ENCODE results near the gene ALMS1.
"Not testable (repeated sequence)": the region's sequence is repeated elsewhere in the genome, so short reads cannot be mapped to it uniquely, and the experiment has no call there.

ALMS1 gene

GRCh38 chr2:73614105-73614504 is 228.5 kb downstream of the ALMS1 start:
- Histone ChIP-seq H3K4me3 (ENCODE audit: low read depth, low read length) (no peak overlapping the region), H3K27ac (ENCODE audit: low read depth, low read length) (no peak overlapping the region), H3K4me1 (ENCODE audit: control insufficient read depth, insufficient read depth, low read length, unreplicated experiment) (peaks cover 8% of the 10 kb centered on the region), H3K36me3 (ENCODE audit: insufficient read depth, low read length) (no peaks in the 10 kb centered on the region), H3K27me3 (ENCODE audit: insufficient read depth, low read length) (no peaks in the 10 kb centered on the region), H2AFZ (ENCODE audit: low read length, unreplicated experiment) (no peak overlapping the region), H3K79me2 (ENCODE audit: control insufficient read depth, insufficient read depth, low read length, unreplicated experiment) (no peaks in the 10 kb centered on the region)

- Histone ChIP-seq H3K4me1 (ENCODE audit: control insufficient read depth, insufficient read depth, low read length, unreplicated experiment) (peaks cover 8% of the 10 kb centered on the region), H2AFZ (ENCODE audit: low read length, unreplicated experiment) (no peak overlapping the region), H3K4me3 (ENCODE audit: low read depth, low read length) (no peak overlapping the region), H3K79me2 (ENCODE audit: control insufficient read depth, insufficient read depth, low read length, unreplicated experiment) (no peaks in the 10 kb centered on the region), H3K36me3 (ENCODE audit: insufficient read depth, low read length) (no peaks in the 10 kb centered on the region), H3K27ac (ENCODE audit: low read depth, low read length) (no peak overlapping the region), H3K27me3 (ENCODE audit: insufficient read depth, low read length) (no peaks in the 10 kb centered on the region)
Observed at GRCh38 chr2:73614997-73615396, 229.4 kb downstream of the ALMS1 start.

- not testable (repeated sequence) for H3K4me1 ChIP-seq (ENCODE audit: control insufficient read depth, insufficient read depth, low read length, unreplicated experiment); H3K36me3 ChIP-seq (ENCODE audit: insufficient read depth, low read length); H3K4me3 ChIP-seq (ENCODE audit: low read depth, low read length); H3K79me2 ChIP-seq (ENCODE audit: control insufficient read depth, insufficient read depth, low read length, unreplicated experiment); H3K27me3 ChIP-seq (ENCODE audit: insufficient read depth, low read length); H3K27ac ChIP-seq (ENCODE audit: low read depth, low read length); H2AFZ ChIP-seq (ENCODE audit: low read length, unreplicated experiment)
Observed at GRCh38 chr2:73619925-73620324, 234.3 kb downstream of the ALMS1 start.

- H3K4me1 ChIP-seq (ENCODE audit: control insufficient read depth, insufficient read depth, low read length, unreplicated experiment); H3K79me2 ChIP-seq (ENCODE audit: control insufficient read depth, insufficient read depth, low read length, unreplicated experiment); H3K27ac ChIP-seq (ENCODE audit: low read depth, low read length); H3K4me3 ChIP-seq (ENCODE audit: low read depth, low read length); H3K27me3 ChIP-seq (ENCODE audit: insufficient read depth, low read length); H2AFZ ChIP-seq (ENCODE audit: low read length, unreplicated experiment); H3K36me3 ChIP-seq (ENCODE audit: insufficient read depth, low read length): not testable (repeated sequence)
Observed at GRCh38 chr2:73624036-73624435, 238.4 kb downstream of the ALMS1 start.

GRCh38 chr2:73624625-73625024 is 239.0 kb downstream of the ALMS1 start:
- H3K4me1 ChIP-seq (ENCODE audit: control insufficient read depth, insufficient read depth, low read length, unreplicated experiment): not testable (repeated sequence)

GRCh38 chr2:73626237-73626636 is 240.6 kb downstream of the ALMS1 start:
- not testable (repeated sequence) for H3K4me3 ChIP-seq (ENCODE audit: low read depth, low read length); H2AFZ ChIP-seq (ENCODE audit: low read length, unreplicated experiment); H3K36me3 ChIP-seq (ENCODE audit: insufficient read depth, low read length); H3K4me1 ChIP-seq (ENCODE audit: control insufficient read depth, insufficient read depth, low read length, unreplicated experiment); H3K79me2 ChIP-seq (ENCODE audit: control insufficient read depth, insufficient read depth, low read length, unreplicated experiment); H3K27me3 ChIP-seq (ENCODE audit: insufficient read depth, low read length); H3K27ac ChIP-seq (ENCODE audit: low read depth, low read length)

More at GRCh38 chr2:73624625-73625024, 239.0 kb downstream of the ALMS1 start:
- not testable (repeated sequence) for H3K27ac ChIP-seq (ENCODE audit: low read depth, low read length); H3K79me2 ChIP-seq (ENCODE audit: control insufficient read depth, insufficient read depth, low read length, unreplicated experiment); H2AFZ ChIP-seq (ENCODE audit: low read length, unreplicated experiment); H3K4me3 ChIP-seq (ENCODE audit: low read depth, low read length); H3K36me3 ChIP-seq (ENCODE audit: insufficient read depth, low read length); H3K27me3 ChIP-seq (ENCODE audit: insufficient read depth, low read length)

- not testable (repeated sequence) for H2AFZ ChIP-seq (ENCODE audit: low read length, unreplicated experiment); H3K4me1 ChIP-seq (ENCODE audit: control insufficient read depth, insufficient read depth, low read length, unreplicated experiment); H3K27ac ChIP-seq (ENCODE audit: low read depth, low read length); H3K79me2 ChIP-seq (ENCODE audit: control insufficient read depth, insufficient read depth, low read length, unreplicated experiment); H3K36me3 ChIP-seq (ENCODE audit: insufficient read depth, low read length); H3K27me3 ChIP-seq (ENCODE audit: insufficient read depth, low read length); H3K4me3 ChIP-seq (ENCODE audit: low read depth, low read length)
Observed at GRCh38 chr2:73628493-73628892, 242.9 kb downstream of the ALMS1 start.

GRCh38 chr2:73630662-73631266 is 245.1 kb downstream of the ALMS1 start:
- not testable (repeated sequence) for H3K27ac ChIP-seq (ENCODE audit: low read depth, low read length); H3K4me3 ChIP-seq (ENCODE audit: low read depth, low read length); H3K36me3 ChIP-seq (ENCODE audit: insufficient read depth, low read length); H3K79me2 ChIP-seq (ENCODE audit: control insufficient read depth, insufficient read depth, low read length, unreplicated experiment); H3K27me3 ChIP-seq (ENCODE audit: insufficient read depth, low read length); H3K4me1 ChIP-seq (ENCODE audit: control insufficient read depth, insufficient read depth, low read length, unreplicated experiment); H2AFZ ChIP-seq (ENCODE audit: low read length, unreplicated experiment)

GRCh38 chr2:73636977-73637376 is 251.3 kb downstream of the ALMS1 start:
- not testable (repeated sequence) for H3K36me3 ChIP-seq (ENCODE audit: insufficient read depth, low read length); H3K4me1 ChIP-seq (ENCODE audit: control insufficient read depth, insufficient read depth, low read length, unreplicated experiment); H3K4me3 ChIP-seq (ENCODE audit: low read depth, low read length)

GRCh38 chr2:73638429-73638828 is 252.8 kb downstream of the ALMS1 start:
- Histone ChIP-seq H2AFZ (ENCODE audit: low read length, unreplicated experiment) (no peak overlapping the region), H3K4me1 (ENCODE audit: control insufficient read depth, insufficient read depth, low read length, unreplicated experiment) (no peaks in the 10 kb centered on the region), H3K4me3 (ENCODE audit: low read depth, low read length) (no peak overlapping the region), H3K27ac (ENCODE audit: low read depth, low read length) (no peak overlapping the region), H3K79me2 (ENCODE audit: control insufficient read depth, insufficient read depth, low read length, unreplicated experiment) (no peaks in the 10 kb centered on the region), H3K36me3 (ENCODE audit: insufficient read depth, low read length) (no peaks in the 10 kb centered on the region), H3K27me3 (ENCODE audit: insufficient read depth, low read length) (peaks cover 17% of the 10 kb centered on the region; the same call in 1 of the 2 replicates)

More at GRCh38 chr2:73636977-73637376, 251.3 kb downstream of the ALMS1 start:
- H3K27ac ChIP-seq (ENCODE audit: low read depth, low read length); H2AFZ ChIP-seq (ENCODE audit: low read length, unreplicated experiment); H3K79me2 ChIP-seq (ENCODE audit: control insufficient read depth, insufficient read depth, low read length, unreplicated experiment): not testable (repeated sequence)
- peaks cover 14% of the 10 kb centered on the region; the same call in 1 of the 2 replicates for H3K27me3 ChIP-seq (ENCODE audit: insufficient read depth, low read length)

- H3K4me3 ChIP-seq (ENCODE audit: low read depth, low read length): no peak overlapping the region
- H3K79me2 ChIP-seq (ENCODE audit: control insufficient read depth, insufficient read depth, low read length, unreplicated experiment): no peaks in the 10 kb centered on the region
- H3K27ac ChIP-seq (ENCODE audit: low read depth, low read length): no peak overlapping the region
- no peaks in the 10 kb centered on the region for H3K36me3 ChIP-seq (ENCODE audit: insufficient read depth, low read length)
- no peaks in the 10 kb centered on the region for H3K4me1 ChIP-seq (ENCODE audit: control insufficient read depth, insufficient read depth, low read length, unreplicated experiment)
- H2AFZ ChIP-seq (ENCODE audit: low read length, unreplicated experiment): no peak overlapping the region
- peaks cover 25% of the 10 kb centered on the region; the same call in 1 of the 2 replicates for H3K27me3 ChIP-seq (ENCODE audit: insufficient read depth, low read length)
Observed at GRCh38 chr2:73640511-73640911, 254.9 kb downstream of the ALMS1 start.

Measured in ACC112 (cell line).